Loucy (cell line): ENCODE results near the gene CPAMD8.

ENCODE experiments used
- H2AFZ ChIP-seq: fragments of 200-600 bp; sonication (generic); 2 replicates; pipeline ENCODE4 v1.6.0; 2016; ENCODE audit warnings: antibody characterized with exemption, mild to moderate bottlenecking, low read length, moderate library complexity
- H3F3A ChIP-seq: fragments of 200-600 bp; 2 replicates; pipeline ENCODE4 v1.6.0; 2016; ENCODE audit warnings: antibody characterized with exemption, low read depth, mild to moderate bottlenecking
- H3K27me3 ChIP-seq: fragments of 200-600 bp; sonication (generic); 2 replicates; pipeline ENCODE4 v1.6.1; 2014; ENCODE audit warnings: low read length, mild to moderate bottlenecking; ENCODE audit not compliant: insufficient read depth, poor library complexity, severe bottlenecking
- H3K36me3 ChIP-seq: fragments of 200-600 bp; sonication (generic); 2 replicates; pipeline ENCODE4 v1.6.1; 2016; ENCODE audit warnings: low read length; ENCODE audit not compliant: insufficient read depth
- H3K4me1 ChIP-seq: fragments of 200-600 bp; sonication (generic); 2 replicates; pipeline ENCODE4 v1.5.1; 2014; ENCODE audit warnings: low read length, mild to moderate bottlenecking; ENCODE audit not compliant: insufficient read depth, poor library complexity, severe bottlenecking
- H3K4me2 ChIP-seq: fragments of 200-600 bp; sonication (generic); 2 replicates; pipeline ENCODE4 v1.6.0; 2014; ENCODE audit warnings: antibody characterized with exemption, low read length, low read depth, mild to moderate bottlenecking; ENCODE audit not compliant: poor library complexity, severe bottlenecking
- H3K4me3 ChIP-seq: fragments of 200-600 bp; sonication (generic); 2 replicates; pipeline ENCODE4 v1.5.1; 2014; ENCODE audit warnings: low read length, mild to moderate bottlenecking, mixed read lengths; ENCODE audit not compliant: poor library complexity, severe bottlenecking
- H3K79me2 ChIP-seq: fragments of 200-600 bp; sonication (generic); 2 replicates; pipeline ENCODE4 v1.6.1; 2014; ENCODE audit warnings: low read length; ENCODE audit not compliant: insufficient read depth
- H3K9ac ChIP-seq: fragments of 200-600 bp; sonication (generic); 2 replicates; pipeline ENCODE4 v1.6.0; 2014; ENCODE audit warnings: mild to moderate bottlenecking, low read depth, low read length, moderate library complexity; ENCODE audit not compliant: poor library complexity, severe bottlenecking
- H3K9me2 ChIP-seq: fragments of 200-600 bp; sonication (generic); replicated peaks from 2 replicates; pipeline ENCODE4 v1.6.1; 2016; ENCODE audit warnings: low read depth, low read length, mixed read lengths
- H3K9me3 ChIP-seq: fragments of 200-600 bp; sonication (generic); 2 replicates; pipeline ENCODE4 v1.6.1; 2014; ENCODE audit warnings: mild to moderate bottlenecking, antibody characterized with exemption, low read length, low read depth; ENCODE audit not compliant: insufficient read depth
- H4K20me1 ChIP-seq: fragments of 200-600 bp; sonication (generic); 2 replicates; pipeline ENCODE4 v1.6.0; 2014; ENCODE audit warnings: antibody characterized with exemption, low read length, mild to moderate bottlenecking; ENCODE audit not compliant: insufficient read depth, poor library complexity, severe bottlenecking
- CTCF ChIP-seq: fragments of 200-600 bp; sonication (generic); conservative IDR thresholded peaks from 2 replicates; pipeline ENCODE4 v1.5.1; 2014; ENCODE audit warnings: mild to moderate bottlenecking, antibody characterized with exemption, low read length
- EZH2phosphoT487 ChIP-seq: fragments of 200-600 bp; IDR thresholded peaks from 2 replicates; pipeline ENCODE4 v1.6.1; 2018; ENCODE audit warnings: antibody characterized with exemption, mild to moderate bottlenecking, moderate library complexity, borderline replicate concordance

Gene CPAMD8

GRCh38 chr19:16862826-16863415 is 163.7 kb downstream of the CPAMD8 start:
- peaks cover 28% of the 10 kb centered on the region; the same call in 1 of the 2 replicates for H3K36me3 ChIP-seq
- TF ChIP-seq EZH2phosphoT487 (no peak), CTCF (no peak)

GRCh38 chr19:16861834-16862233 is 164.8 kb downstream of the CPAMD8 start:
- Histone ChIP-seq H3K9me3 (no peaks in the 10 kb centered on the region), H3K9me2 (no peaks in the 10 kb centered on the region), H3K27me3 (no peaks in the 10 kb centered on the region), H3K9ac (no peak overlapping the region), H3F3A (no peaks in the 10 kb centered on the region), H2AFZ (no peak overlapping the region), H3K4me1 (peaks cover 4% of the 10 kb centered on the region), H4K20me1 (no peaks in the 10 kb centered on the region), H3K4me3 (no peak overlapping the region), H3K4me2 (no peak overlapping the region), H3K79me2 (no peaks in the 10 kb centered on the region), H3K36me3 (peaks cover 17% of the 10 kb centered on the region; the same call in 1 of the 2 replicates)
- TF ChIP-seq CTCF (no peak), EZH2phosphoT487 (no peak)

More at GRCh38 chr19:16862826-16863415, 163.7 kb downstream of the CPAMD8 start:
- Histone ChIP-seq H3K9ac (no peak overlapping the region), H3K79me2 (no peaks in the 10 kb centered on the region), H3K4me1 (peaks cover 4% of the 10 kb centered on the region), H2AFZ (no peak overlapping the region), H3K9me3 (no peaks in the 10 kb centered on the region), H3F3A (no peaks in the 10 kb centered on the region), H3K9me2 (no peaks in the 10 kb centered on the region), H3K4me2 (no peak overlapping the region), H4K20me1 (no peaks in the 10 kb centered on the region), H3K27me3 (no peaks in the 10 kb centered on the region), H3K4me3 (no peak overlapping the region)

GRCh38 chr19:16861011-16861410 is 165.6 kb downstream of the CPAMD8 start:
- Histone ChIP-seq H3K36me3 (peaks cover 17% of the 10 kb centered on the region; the same call in 1 of the 2 replicates), H4K20me1 (no peaks in the 10 kb centered on the region), H3K4me3 (no peak overlapping the region), H3K4me2 (no peak overlapping the region), H2AFZ (no peak overlapping the region), H3K27me3 (no peaks in the 10 kb centered on the region), H3K9ac (no peak overlapping the region), H3K9me3 (no peaks in the 10 kb centered on the region), H3K9me2 (no peaks in the 10 kb centered on the region), H3F3A (no peaks in the 10 kb centered on the region), H3K79me2 (no peaks in the 10 kb centered on the region), H3K4me1 (peaks cover 4% of the 10 kb centered on the region)
- no peak for TF ChIP-seq EZH2phosphoT487
- TF ChIP-seq CTCF: no peak
